IPS-11a (cell line): ENCODE results near the gene WRNIP1.

Experiments used
- H3K4me3 ChIP-seq: one replicate; pipeline ENCODE4 v1.5.1; 2013; ENCODE audit warnings: low read depth, low read length, control low read depth

Gene WRNIP1

DNA sequence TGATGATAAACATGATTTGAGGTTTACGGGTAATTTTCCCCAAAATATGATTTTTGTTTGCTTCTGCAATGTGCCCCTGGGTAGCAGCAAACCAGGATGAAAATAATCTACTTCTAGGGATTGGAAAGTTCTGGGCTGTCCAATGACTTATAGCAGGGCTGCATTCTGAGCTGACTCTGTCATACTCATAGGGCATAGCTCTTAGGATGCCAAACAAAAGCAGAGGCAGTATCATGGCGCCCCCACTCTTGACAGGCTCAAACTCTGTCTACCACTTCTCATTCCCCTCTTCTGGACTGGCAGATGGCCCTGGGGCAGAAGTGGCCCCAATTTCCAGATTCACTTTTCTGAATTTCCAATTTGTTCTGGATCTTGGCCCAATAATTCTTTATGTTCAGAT, 66.2 kb downstream of the WRNIP1 start:
- no peak overlapping the region for H3K4me3 ChIP-seq

DNA sequence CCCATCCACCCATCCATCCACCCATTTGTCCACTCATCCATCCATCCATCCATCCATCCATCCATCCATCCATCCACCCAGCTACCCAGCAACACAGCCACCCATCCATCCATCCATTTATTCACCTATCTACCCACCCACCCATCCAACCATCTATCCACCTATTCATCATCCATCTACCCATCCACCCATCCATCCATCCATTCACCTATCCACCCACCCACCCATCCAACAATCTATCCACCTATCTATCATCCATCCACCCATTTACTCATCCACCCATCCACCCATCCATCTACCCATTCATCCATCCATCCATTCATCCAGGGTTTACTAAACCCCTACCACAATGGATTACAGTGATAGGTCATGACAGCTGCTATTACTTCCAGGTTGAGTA, 69.1 kb downstream of the WRNIP1 start:
- no peak overlapping the region for H3K4me3 ChIP-seq
